Measurements from ENCODE around the gene SSBP1. TPM values are rescaled to one million over a fixed set of nuclear protein-coding genes. Genes with fewer than 3 reads are reported as not detected.

SSBP1 gene
- total and polyA plus RNA-seq, 2 of the 8 experiments (the other 6 are each of a cell fraction or from before 2014, with no cell fraction given) = 136 to 254 TPM

DNA sequence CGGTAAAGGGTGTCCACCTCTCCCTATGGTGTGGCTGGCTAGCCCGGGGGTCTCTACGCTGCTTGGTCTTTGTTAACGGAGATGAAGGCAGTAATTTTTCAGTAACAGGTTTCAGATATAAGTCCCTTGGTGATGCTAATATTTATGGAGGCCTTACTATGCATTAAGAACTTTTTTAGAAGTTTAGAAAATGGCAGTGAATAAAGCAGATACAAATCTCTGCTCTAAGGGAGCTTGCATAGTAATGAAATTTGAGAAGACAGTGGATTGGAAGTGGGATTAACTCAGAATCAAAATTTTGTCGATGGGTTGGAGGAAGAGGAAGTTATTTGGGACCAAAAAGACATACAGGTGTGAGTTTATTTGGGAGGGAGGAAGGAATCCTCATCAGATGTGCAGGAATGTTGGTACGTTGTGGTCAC, 445 bp downstream of the SSBP1 start:
- H3K23me2 ChIP-seq (ENCODE audit: low read depth, low read length) = peaks cover 2% of the 10 kb centered on the region; the same call in 1 of the 2 replicates
- DNase-seq (ENCODE audit: low read depth in 1 of 2, low spot score in 2 of 2) (no peak), FAIRE-seq (no peak)
- H3K18ac ChIP-seq (ENCODE audit: extremely low read depth, low read length) = peak overlapping the region; percentile 98; the same call in 1 of the 2 replicates
- H2BK12ac ChIP-seq (ENCODE audit: low read depth, low read length) = peak overlapping the region; percentile 84; the same call in 1 of the 2 replicates
- H3K79me1 ChIP-seq (ENCODE audit: low read depth, low read length) = peaks cover 4% of the 10 kb centered on the region; the same call in 1 of the 2 replicates
- no peaks in the 10 kb centered on the region for H3K27me3 ChIP-seq (replicated peaks in 1 of 4; ENCODE audit: control insufficient read depth in 3 of 4, extremely low read depth in 1 of 4, insufficient read depth in 3 of 4, low read length in 3 of 4)
- H2BK120ac ChIP-seq (replicated peaks; ENCODE audit: low read depth, low read length) = no peak overlapping the region
- WGBS, 2 experiments (ENCODE audit: extremely low coverage in 1 of 2, insufficient coverage in 1 of 2, insufficient read length in 1 of 2, insufficient replicate concordance in 2 of 2, low coverage in 1 of 2, low lambda C conversion rate in 2 of 2, missing lambda C conversion rate in 1 of 2) = 4% methylated on average over 6 of the region's 6 CpGs; no CpG with 5 or more reads in 1 of the 2 experiments
- H3K27ac ChIP-seq (ENCODE audit: low read depth, low read length) = peak overlapping the region; percentile 98
- peak overlapping the region; percentile 69 to 70 for H3K4me2 ChIP-seq (ENCODE audit: insufficient read depth in 1 of 2, low read depth in 2 of 2, low read length in 2 of 2)
- ChIA-PET POLR2A (ENCODE audit: partially characterized antibody) (interaction anchor here (0.9 to 3.3 kb wide), 14 partner anchors 9 to 118 kb away, joined by 3 to 21 read pairs (median 5); partner anchors contain the start of gene DENND11), CTCF (ENCODE audit: partially characterized antibody) (interaction anchor here (0.5 to 2.0 kb wide), 18 partner anchors 9 to 292 kb away, joined by 3 to 16 read pairs (median 4); partner anchors contain the start of genes TAS2R3 and WEE2)
- H4K8ac ChIP-seq (ENCODE audit: extremely low read depth, insufficient read depth, low read length) = peak overlapping the region; percentile 99; the same call in 1 of the 2 replicates
- peak overlapping the region; percentile 88 to 98 (median 96) for H3K9ac ChIP-seq (replicated peaks in 1 of 4; ENCODE audit: extremely low read depth in 1 of 4, low read depth in 3 of 4, low read length in 3 of 4)
- H4K91ac ChIP-seq (replicated peaks; ENCODE audit: insufficient read length, low read length) = no peak overlapping the region
- peak overlapping the region; percentile 90; the same call in 1 of the 2 replicates for H2AFZ ChIP-seq (ENCODE audit: low read length)
- no peak overlapping the region for H4K5ac ChIP-seq (ENCODE audit: insufficient read length, low read depth, low read length)
- no peaks in the 10 kb centered on the region for H3K9me3 ChIP-seq (ENCODE audit: insufficient read depth in 2 of 2, low read depth in 1 of 2, low read length in 1 of 2)
- peak overlapping the region; percentile 97 for H2BK5ac ChIP-seq (ENCODE audit: low read depth, low read length)
- no peak overlapping the region for H3K14ac ChIP-seq (ENCODE audit: insufficient read length)
- peaks cover 0 to 2% of the 10 kb centered on the region in 2 experiments for H4K20me1 ChIP-seq (replicated peaks in 1 of 2; ENCODE audit: control insufficient read depth in 1 of 2, insufficient read depth in 2 of 2, low read length in 2 of 2)
- peak overlapping the region; percentile 70 to 100 (median 98) for H3K4me3 ChIP-seq (ENCODE audit: extremely low read depth in 1 of 4, insufficient read depth in 2 of 4, low read depth in 3 of 4, low read length in 4 of 4)
- no peak overlapping the region for H2BK20ac ChIP-seq (ENCODE audit: low read length)
- no peak overlapping the region for H2AK5ac ChIP-seq (ENCODE audit: low read depth, low read length)
- no peak overlapping the region for H3K4ac ChIP-seq (replicated peaks; ENCODE audit: insufficient read length, low read depth, low read length)
- H2BK15ac ChIP-seq (ENCODE audit: low read length) = no peak overlapping the region
- H3K4me1 ChIP-seq (replicated peaks in 1 of 4; ENCODE audit: control insufficient read depth in 3 of 4, insufficient read depth in 4 of 4, low read length in 3 of 4) = peaks cover 0 to 6% (median 2%) of the 10 kb centered on the region in 4 experiments; a peak in 3 of 7 replicates
- peaks cover 4 to 39% of the 10 kb centered on the region in 2 experiments for H3K79me2 ChIP-seq (ENCODE audit: control insufficient read depth in 1 of 2, insufficient read depth in 2 of 2, low read length in 2 of 2)
- H3K23ac ChIP-seq (ENCODE audit: insufficient read length) = no peak overlapping the region
- H3K56ac ChIP-seq (replicated peaks; ENCODE audit: insufficient read length, low read depth, low read length) = no peak overlapping the region
- peaks cover 11 to 42% (median 26%) of the 10 kb centered on the region in 4 experiments for H3K36me3 ChIP-seq (ENCODE audit: control insufficient read depth in 2 of 4, insufficient read depth in 4 of 4, low read length in 3 of 4)
- TF ChIP-seq KDM5A (IDR thresholded peaks at IDR 0.05; ENCODE audit: low read length) (no peak), RNF2 (IDR thresholded peaks at IDR 0.05; ENCODE audit: borderline replicate concordance, low read depth, low read length, missing control alignments, poor library complexity, severe bottlenecking) (no peak), TBP (IDR thresholded peaks at IDR 0.05; ENCODE audit: low read depth, low read length) (no peak), RFX5 (IDR thresholded peaks at IDR 0.05; ENCODE audit: borderline replicate concordance, low read depth, low read length) (no peak), SAP30 (IDR thresholded peaks at IDR 0.05; ENCODE audit: insufficient read depth, insufficient replicate concordance, low read length) (peak; percentile 35)
- TF ChIP-seq, protein P1, sequence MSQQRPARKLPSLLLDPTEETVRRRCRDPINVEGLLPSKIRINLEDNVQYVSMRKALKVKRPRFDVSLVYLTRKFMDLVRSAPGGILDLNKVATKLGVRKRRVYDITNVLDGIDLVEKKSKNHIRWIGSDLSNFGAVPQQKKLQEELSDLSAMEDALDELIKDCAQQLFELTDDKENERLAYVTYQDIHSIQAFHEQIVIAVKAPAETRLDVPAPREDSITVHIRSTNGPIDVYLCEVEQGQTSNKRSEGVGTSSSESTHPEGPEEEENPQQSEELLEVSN (IDR thresholded peaks at IDR 0.05) = 0 out of 2 replicates have a peak, but pooled peaks have one; percentile 6
- TF ChIP-seq, protein P2, sequence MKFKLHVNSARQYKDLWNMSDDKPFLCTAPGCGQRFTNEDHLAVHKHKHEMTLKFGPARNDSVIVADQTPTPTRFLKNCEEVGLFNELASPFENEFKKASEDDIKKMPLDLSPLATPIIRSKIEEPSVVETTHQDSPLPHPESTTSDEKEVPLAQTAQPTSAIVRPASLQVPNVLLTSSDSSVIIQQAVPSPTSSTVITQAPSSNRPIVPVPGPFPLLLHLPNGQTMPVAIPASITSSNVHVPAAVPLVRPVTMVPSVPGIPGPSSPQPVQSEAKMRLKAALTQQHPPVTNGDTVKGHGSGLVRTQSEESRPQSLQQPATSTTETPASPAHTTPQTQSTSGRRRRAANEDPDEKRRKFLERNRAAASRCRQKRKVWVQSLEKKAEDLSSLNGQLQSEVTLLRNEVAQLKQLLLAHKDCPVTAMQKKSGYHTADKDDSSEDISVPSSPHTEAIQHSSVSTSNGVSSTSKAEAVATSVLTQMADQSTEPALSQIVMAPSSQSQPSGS (IDR thresholded peaks at IDR 0.05; ENCODE audit: low read length) = no peak
